ENCODE measurements around the gene CNTNAP5.

- TF ChIP-seq CTCF (conservative IDR thresholded peaks at IDR 0.05; ENCODE audit: low read length) (no peak), EZH2phosphoT487 (IDR thresholded peaks at IDR 0.05; ENCODE audit: borderline replicate concordance) (no peak)
Observed at GRCh38 chr2:124092651-124093050, 67.6 kb downstream of the CNTNAP5 start.
